Measurements from ENCODE around the gene PRDM11. TPM values are rescaled to one million over a fixed set of nuclear protein-coding genes. Genes with fewer than 3 reads are reported as not detected.

Gene PRDM11
- total and polyA plus RNA-seq, 2 of the 8 experiments (the other 6 are each of a cell fraction or from before 2014, with no cell fraction given), result 3.6 to 11.7 TPM

DNA sequence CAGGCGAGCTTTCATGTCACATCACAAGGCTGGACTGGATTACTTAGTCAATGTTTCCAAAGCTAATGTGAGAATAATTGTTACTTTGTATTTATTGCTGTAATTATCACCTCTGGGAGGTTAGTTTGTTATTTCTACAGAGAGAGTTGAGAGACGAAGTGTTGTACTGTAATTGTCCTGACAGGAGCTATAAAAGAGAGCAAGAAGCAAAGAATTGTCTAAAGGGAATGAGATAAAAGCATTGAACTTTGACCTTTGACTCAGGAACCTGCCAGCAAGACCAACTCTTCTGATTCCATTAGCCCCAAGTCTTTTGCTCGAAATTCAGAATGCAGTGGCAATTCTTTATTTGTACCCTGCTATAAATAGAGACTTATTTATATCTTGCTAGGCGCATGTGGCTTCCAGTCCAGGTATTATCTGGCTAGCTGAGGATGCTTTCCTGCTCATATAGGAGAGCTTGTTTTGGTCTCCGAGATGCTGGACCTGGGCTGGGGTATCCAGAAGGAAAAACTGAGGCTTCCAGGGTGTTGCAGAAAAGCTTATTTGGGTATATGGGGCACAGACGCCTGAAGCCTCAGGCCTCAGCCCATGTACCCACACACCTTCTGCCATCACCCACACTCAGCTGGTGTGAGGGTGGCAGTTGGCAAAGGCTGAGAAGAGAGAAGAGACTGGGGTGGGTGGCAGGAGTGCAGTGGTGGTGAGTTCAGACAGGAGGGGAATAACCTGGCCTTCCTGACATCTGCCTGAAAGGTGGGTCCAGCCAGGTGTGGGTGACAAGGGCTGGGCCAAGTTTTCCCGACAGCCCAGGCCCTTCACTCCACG, 99.0 kb downstream of the PRDM11 start (continued):
- TF ChIP-seq ATF2 (IDR thresholded peaks at IDR 0.05; ENCODE audit: low read length), result no peak
- no peak for TF ChIP-seq TAF7 (optimal IDR thresholded peaks at IDR 0.05; ENCODE audit: borderline replicate concordance, low read depth, low read length)
- TF ChIP-seq CREB1 (IDR thresholded peaks at IDR 0.05), result no peak
- no peak for TF ChIP-seq POLR2AphosphoS5 (IDR thresholded peaks at IDR 0.05; ENCODE audit: low read depth, low read length)
- TF ChIP-seq FOSL1 (IDR thresholded peaks at IDR 0.05; ENCODE audit: insufficient read depth, low read depth, low read length), result no peak

Measured in H1 (cell line).